OCI-M2 (cell line): ENCODE data around the gene POC1A.
"Not testable (repeated sequence)": the region's sequence is repeated elsewhere in the genome, so short reads cannot be mapped to it uniquely, and the experiment has no call there.

Experiments
- DNase-seq: peaks from one replicate; lab custom pipeline; 2025; ENCODE audit not compliant: unreplicated experiment; lab: John Stamatoyannopoulos, UW

The POC1A gene

GRCh38 chr3:52184690-52185089 is 30.5 kb upstream of the POC1A start:
- DNase-seq = no peak

DNA sequence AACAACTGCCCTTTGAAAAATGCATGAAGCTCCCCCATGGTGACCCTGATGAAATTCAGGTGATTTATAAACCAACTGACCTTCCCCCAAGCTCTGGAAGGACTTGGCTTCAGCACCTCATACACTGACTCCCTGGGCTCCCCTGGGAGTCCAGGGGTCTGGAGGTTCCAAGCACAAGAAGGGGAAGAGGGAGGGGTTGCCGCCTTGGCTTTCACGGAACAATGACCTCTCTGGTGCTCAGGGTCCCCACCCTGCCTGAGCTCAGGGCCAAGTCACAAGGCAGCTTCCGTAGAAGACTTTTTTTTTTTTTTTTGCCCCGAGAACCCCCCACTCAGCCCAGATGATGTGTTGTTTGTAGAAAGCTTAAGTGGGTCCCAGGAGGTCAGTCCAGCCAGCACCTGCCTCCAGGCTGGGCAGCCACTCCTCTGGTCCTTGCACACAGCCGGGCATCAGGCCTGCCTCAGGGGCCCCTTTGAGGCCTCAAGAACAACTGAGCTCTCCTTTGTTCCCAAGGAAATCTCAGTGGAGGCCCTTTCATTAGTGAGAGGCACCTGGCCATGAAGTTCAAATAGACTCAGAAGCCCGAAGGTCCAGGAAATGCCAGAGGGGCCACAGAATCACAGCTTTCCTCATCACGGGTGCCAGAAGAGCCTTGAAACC is 29.7 kb upstream of the POC1A start:
- no peak for DNase-seq

- DNase-seq = no peak
Measured at GRCh38 chr3:52182691-52183090, 28.5 kb upstream of the POC1A start.

DNA sequence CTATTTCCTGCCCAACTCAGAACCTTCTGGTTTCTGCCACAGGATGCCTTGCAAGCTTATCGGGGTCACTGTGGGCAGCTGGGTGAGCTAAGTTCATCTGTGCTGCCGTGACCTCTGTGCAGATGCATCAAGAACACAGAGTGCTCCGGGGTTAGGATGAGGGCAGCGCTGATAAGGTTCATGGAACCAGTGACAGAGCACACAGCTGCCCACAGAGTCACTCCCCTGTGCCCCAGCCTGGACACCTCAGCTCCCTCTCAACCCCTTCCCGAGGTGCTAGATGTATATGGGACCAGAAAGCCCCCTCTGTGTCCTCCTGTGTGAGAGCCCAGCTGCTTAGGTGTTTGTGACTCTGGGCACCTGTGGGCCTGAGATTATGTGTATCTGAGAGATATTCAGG is 28.0 kb upstream of the POC1A start:
- DNase-seq = no peak

DNA sequence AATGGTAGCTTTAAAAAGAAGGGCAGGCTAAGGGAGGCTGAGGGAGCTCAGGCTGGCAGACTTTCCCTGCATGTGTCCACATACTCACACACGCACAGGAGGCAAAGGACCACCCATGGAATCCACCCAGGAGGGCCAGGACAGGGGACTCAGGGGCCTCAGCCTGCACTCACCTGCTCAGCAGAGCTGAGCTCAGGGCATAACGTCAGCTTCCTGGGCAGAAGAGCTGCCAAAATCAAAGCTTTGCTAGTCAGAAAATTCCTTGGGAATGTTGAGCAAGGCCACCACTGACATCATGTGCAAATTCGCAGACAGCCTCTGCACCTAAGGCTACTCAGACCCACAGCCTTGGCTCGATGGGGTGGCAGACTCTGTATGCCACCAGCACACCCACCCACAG is 27.3 kb upstream of the POC1A start:
- DNase-seq = no peak

GRCh38 chr3:52178537-52178936 is 24.3 kb upstream of the POC1A start:
- no peak for DNase-seq

DNA sequence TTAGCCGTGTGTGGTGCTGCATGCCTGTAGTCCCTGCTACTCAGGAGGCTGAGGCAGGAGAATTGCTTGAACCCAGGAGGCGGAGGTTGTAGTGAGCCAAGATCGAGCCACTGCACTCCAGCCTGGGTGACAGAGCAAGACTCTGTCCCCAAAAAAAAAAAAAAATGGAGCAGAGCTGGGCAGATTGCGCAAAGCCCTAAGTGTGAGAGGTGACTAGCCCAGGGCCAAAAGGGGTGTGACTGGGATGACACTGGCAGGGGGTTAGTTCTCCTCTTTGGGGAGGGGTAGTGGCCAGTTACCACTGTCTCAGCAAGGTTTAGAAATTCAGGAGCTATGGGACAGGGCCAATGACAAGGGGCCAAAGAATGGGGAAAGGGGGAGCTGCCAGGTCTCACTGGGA is 23.9 kb upstream of the POC1A start:
- not testable (repeated sequence) for DNase-seq

- DNase-seq = no peak
Measured at GRCh38 chr3:52177701-52178042, 23.4 kb upstream of the POC1A start.

- no peak for DNase-seq
Measured at GRCh38 chr3:52176951-52177700, 22.9 kb upstream of the POC1A start.

DNA sequence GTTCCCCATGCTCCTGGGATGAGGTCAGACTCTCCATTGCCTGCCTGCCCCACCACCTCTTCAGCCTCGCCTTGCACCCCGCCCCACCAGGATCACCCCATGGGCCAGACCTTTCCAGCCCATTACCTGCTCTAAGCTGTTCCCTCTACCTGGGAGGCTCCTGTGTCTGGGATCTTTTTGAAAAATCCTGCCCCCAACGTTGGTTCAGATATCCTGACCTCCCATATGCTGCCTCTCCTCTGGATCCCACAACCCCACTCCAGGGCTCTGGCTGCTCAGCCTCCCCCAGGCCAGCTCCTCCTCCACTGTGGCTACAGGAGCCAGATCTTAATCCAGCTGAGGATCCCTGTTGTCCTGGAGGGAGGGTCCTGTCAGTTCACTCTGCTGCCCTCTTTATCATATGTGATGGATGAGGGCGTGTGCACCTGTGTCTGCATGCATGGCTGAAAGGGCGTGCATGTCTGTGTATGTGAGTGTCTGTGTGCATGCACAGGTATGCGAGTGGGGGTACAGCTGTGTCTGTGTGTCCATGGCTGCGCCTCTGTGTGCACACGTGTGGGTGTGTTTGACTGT is 22.0 kb upstream of the POC1A start:
- DNase-seq = no peak

DNA sequence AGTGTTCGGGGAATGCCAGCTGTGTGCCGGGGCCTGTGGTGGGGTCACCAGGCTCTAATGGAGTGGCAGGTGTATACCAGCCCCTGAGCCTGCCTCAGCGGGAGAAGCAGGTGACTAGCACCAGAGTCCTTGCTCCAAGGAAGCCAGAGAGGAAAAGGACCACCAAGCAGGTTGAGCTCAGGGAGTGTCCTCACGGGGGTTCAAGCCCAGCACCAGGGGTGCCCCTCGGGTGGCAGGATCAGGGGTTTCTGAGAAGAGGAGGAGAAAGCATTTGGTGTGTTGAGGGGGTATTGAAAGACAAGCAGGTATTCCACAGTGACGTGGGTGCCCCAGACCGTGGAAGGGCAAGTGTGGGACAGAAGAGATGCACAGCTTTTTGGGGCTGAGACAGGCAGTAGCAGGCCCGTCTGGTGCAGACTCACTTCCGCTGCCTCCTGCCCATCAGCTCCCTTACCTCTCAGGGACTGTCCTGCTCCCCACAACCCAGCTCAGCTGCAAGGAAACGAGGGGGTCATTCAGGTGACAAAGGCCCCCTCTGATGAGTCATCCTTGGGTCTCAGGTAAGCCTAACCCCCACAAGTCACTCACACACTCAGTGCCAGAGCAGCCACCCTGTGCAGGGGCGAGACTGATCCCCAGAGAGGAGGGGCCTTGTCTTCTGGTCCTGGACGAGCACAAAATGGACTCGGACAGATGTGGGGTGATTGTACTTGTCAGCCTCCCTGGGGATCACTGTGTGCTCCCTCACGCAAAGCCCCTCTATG is 21.4 kb upstream of the POC1A start:
- no peak for DNase-seq

- no peak for DNase-seq
Measured at GRCh38 chr3:52174896-52175295, 20.7 kb upstream of the POC1A start.

GRCh38 chr3:52173101-52173500 is 18.9 kb upstream of the POC1A start:
- DNase-seq = no peak

DNA sequence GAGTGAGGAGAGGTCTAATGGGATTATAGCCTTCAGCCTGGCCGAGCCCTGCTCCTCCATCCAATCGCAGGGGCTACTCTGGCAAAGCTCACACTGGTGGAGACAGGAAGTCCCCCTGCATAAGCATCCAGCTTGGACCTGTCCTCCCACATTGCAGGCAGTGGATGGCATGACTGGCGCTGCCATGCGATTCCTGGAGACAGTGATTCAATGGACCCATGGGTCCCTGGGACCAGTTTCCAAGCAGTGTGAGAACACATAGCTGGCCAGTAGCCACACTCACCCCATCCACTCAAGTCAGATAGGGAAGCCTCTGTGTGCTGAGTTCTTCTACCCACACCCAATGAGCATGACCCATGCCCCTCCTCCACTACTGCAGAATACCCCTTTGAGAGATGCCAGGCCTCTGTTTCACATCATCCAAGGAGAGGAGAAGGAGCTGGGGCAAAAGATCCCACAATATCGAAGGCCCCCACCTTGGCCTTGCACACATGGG is 18.1 kb upstream of the POC1A start:
- no peak for DNase-seq

GRCh38 chr3:52171514-52172261 is 17.5 kb upstream of the POC1A start:
- no peak for DNase-seq

DNA sequence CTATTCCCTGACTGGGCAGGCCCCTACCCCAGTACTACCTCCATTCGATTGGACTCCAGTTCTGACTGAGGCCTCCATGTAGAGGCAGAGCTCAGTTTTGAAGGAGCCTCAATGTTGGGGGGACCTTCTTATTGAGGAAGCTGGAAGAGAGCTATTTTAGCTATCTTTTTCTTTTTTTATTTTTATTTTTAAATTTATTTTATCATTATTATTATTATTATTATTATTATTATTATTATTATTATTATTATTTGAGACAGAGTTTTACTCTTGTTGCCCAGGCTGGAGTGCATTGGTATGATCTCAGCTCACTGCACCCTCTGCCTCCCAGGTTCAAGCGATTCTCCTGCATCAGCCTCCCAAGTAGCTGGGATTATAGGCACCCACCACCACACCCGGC is 16.0 kb upstream of the POC1A start:
- DNase-seq = not testable (repeated sequence)

- no peak for DNase-seq
Measured at GRCh38 chr3:52167240-52167639, 13.0 kb upstream of the POC1A start.

DNA sequence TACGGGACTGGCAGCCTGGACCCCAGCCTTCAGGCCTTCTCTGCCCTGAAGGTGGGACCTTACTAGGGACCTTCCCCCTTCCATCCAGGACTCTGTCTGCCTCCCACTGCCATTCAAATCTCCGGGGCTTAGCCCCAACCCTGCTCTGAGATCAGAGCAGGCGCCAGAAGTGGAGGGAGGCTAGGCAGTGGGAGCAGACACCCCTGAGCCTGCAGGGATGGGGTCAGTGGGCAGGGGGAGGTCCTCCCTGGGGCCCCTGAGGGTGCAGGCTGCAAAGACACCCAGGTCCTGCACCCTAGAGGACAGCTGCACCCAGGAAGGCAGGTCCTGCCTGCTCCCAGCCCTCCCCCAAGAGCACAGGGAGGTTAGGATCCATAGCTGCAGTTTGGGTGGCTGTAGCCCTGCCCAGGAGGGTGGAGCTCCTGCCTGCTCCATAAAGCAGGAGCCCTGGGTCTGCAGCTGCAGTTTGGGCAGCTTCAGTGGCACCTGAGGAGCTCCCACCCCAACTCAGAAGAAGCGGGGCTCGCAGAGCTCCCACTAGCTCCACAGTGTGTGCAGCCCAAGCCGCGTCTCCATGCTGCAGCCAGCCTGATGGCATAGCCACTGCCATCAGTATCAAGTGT is 8.1 kb upstream of the POC1A start:
- no peak for DNase-seq

DNA sequence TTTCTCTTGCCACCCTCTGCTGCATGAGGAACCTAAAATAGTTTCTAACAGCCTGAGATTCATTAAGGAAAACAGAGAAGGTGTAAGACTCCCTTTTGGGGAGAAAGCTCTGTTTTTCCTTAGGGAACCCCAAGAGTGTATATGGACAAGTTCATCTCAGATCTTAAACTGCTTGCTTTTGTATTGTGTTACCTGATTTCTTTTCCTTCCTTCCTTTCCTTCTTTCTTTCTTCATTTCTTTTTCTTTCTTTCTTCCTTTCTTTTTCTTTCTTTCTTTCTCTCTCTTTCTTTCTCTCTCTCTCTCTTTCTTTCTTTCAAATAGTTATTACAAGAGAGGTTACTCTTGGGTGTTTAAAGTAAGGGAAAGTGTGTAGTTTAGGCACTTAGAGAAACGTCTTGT is 5.3 kb upstream of the POC1A start:
- DNase-seq = no peak

GRCh38 chr3:52155912-52156311 is 1.7 kb upstream of the POC1A start:
- DNase-seq = no peak
